ENCODE data around the gene RTP2. TPM values are rescaled to one million over a fixed set of nuclear protein-coding genes. Genes with fewer than 3 reads are reported as not detected.

Gene RTP2
- total and polyA plus RNA-seq, 9 of the 15 experiments (the other 6 are each of a cell fraction or from before 2014, with no cell fraction given) = not detected

- WGBS (ENCODE audit: insufficient coverage, low coverage, missing lambda C conversion rate) = 23% methylated on average over 14 of the region's 14 CpGs
- intact Hi-C loops (cut with micrococcal nuclease) (no loop called here), in situ Hi-C loops (cut with MboI) (no loop called here)
- ChIA-PET CTCF (ENCODE audit: low intra/inter-chr PET ratio) (interaction anchor here (0.7 to 1.2 kb wide), 2 partner anchors 8 to 12 kb away, joined by 3 read pairs; no protein-coding TSS in a partner anchor), POLR2A (interaction anchor here (0.5 to 1.7 kb wide), 3 partner anchors 9 to 1219 kb away, joined by 3 read pairs; no protein-coding TSS in a partner anchor)
- peak overlapping the region; percentile 78 for H2AFZ ChIP-seq (ENCODE audit: low read depth, low read length)
- H3K9me1 ChIP-seq (ENCODE audit: control insufficient read depth, insufficient read depth, low read length) = no peaks in the 10 kb centered on the region
- TF ChIP-seq TEAD2 (tag; IDR thresholded peaks at IDR 0.05) = no peak
- no peak for TF ChIP-seq ARID1B (IDR thresholded peaks at IDR 0.05)
- TF ChIP-seq ARNT (IDR thresholded peaks at IDR 0.05) = no peak
- no peak for TF ChIP-seq ZNF589 (CRISPR knock-in tag; IDR thresholded peaks at IDR 0.05; ENCODE audit: low read depth)
- TF ChIP-seq SIX5 (IDR thresholded peaks at IDR 0.05; ENCODE audit: borderline replicate concordance in 1 of 2, insufficient read depth in 1 of 2, low read depth in 1 of 2, low read length in 2 of 2) = no peak
- TF ChIP-seq, protein P1, sequence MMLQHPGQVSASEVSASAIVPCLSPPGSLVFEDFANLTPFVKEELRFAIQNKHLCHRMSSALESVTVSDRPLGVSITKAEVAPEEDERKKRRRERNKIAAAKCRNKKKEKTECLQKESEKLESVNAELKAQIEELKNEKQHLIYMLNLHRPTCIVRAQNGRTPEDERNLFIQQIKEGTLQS (IDR thresholded peaks at IDR 0.05) = no peak
- TF ChIP-seq, protein P1 (CRISPR knock-in tag; conservative IDR thresholded peaks at IDR 0.05) = no peak
- TF ChIP-seq CHD4 (IDR thresholded peaks at IDR 0.05; ENCODE audit: insufficient read depth, insufficient replicate concordance, low read depth, low read length, poor library complexity, severe bottlenecking) = no peak
- TF ChIP-seq NR1H2 (CRISPR knock-in tag; IDR thresholded peaks at IDR 0.05) = no peak
- TF ChIP-seq BRD4 (IDR thresholded peaks at IDR 0.05) = no peak
- H3K9me3 ChIP-seq (replicated peaks; ENCODE audit: control insufficient read depth, insufficient read depth, low read depth, low read length) = no peaks in the 10 kb centered on the region
- H3K4me2 ChIP-seq (ENCODE audit: insufficient read depth, low read length) = peak overlapping the region; percentile 52
- H3K79me2 ChIP-seq (ENCODE audit: control insufficient read depth, insufficient read depth, low read length) = peaks cover 23% of the 10 kb centered on the region
- H3K36me3 ChIP-seq (ENCODE audit: control insufficient read depth, insufficient read depth, low read length) = no peaks in the 10 kb centered on the region
- no peaks in the 10 kb centered on the region for H3K27me3 ChIP-seq (ENCODE audit: control insufficient read depth in 2 of 2, insufficient read depth in 2 of 2, low read length in 2 of 2)
- H3K4me3 ChIP-seq = no peak overlapping the region
- FAIRE-seq (no peak), DNase-seq (ENCODE audit: extremely low read depth in 1 of 4, low spot score in 3 of 4) (no peak), ATAC-seq (no peak)
- BruUV-seq (replicated peaks) = no TSS peak
- H3K9ac ChIP-seq (ENCODE audit: insufficient read depth in 1 of 2, low read depth in 2 of 2, low read length in 2 of 2) = no peak overlapping the region
- no peaks in the 10 kb centered on the region for H4K20me1 ChIP-seq (replicated peaks; ENCODE audit: control insufficient read depth, insufficient read depth, low read length)
- H3K4me1 ChIP-seq (replicated peaks in 1 of 2; ENCODE audit: control insufficient read depth in 2 of 2, insufficient read depth in 2 of 2, low read length in 2 of 2) = peaks cover 0 to 2% of the 10 kb centered on the region in 2 experiments; a peak in 3 of 5 replicates
- H3K27ac ChIP-seq (ENCODE audit: extremely low read depth, low read depth, low read length) = no peak overlapping the region
These were observed 47.7 kb upstream of the RTP2 start for GRCh38 chr3:187750006-187750512.

All from K562 (cell line).